Activated CD8-positive, alpha-beta memory T cell treated with anti-CD3 and anti-CD28 coated beads, Interleukin-2, amount 50 U/mL, for 1 hour (primary cell): ENCODE measurements around the gene INPP5K.
"Not testable (repeated sequence)": the region's sequence is repeated elsewhere in the genome, so short reads cannot be mapped to it uniquely, and the experiment has no call there.

Experiments used
- DNase-seq: peaks from one replicate; pipeline ENCODE4 v3.0.0-alpha.2; 2020; ENCODE audit errors: extremely low read depth

The INPP5K gene

DNA sequence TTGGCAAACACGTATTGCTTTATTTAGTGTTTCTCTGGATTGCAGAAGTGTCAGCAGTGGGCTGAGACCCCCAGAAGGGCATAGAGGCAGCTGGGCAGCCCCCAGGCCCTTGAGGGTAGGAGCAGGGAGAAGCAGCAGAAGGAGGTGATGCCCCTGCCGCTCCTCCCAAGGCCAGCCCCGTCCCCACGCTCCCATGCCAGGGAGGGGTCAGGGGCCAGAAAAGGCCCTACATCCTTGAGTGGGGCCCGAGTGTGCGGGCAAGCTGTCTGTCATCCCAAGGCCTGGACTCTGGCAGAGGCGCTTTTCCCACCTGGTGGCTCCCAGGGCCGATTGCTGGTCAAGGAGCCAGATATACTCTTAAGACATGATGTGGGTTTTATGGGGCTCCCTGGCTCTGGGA is 52.2 kb downstream of the INPP5K start:
- DNase-seq = no peak

DNA sequence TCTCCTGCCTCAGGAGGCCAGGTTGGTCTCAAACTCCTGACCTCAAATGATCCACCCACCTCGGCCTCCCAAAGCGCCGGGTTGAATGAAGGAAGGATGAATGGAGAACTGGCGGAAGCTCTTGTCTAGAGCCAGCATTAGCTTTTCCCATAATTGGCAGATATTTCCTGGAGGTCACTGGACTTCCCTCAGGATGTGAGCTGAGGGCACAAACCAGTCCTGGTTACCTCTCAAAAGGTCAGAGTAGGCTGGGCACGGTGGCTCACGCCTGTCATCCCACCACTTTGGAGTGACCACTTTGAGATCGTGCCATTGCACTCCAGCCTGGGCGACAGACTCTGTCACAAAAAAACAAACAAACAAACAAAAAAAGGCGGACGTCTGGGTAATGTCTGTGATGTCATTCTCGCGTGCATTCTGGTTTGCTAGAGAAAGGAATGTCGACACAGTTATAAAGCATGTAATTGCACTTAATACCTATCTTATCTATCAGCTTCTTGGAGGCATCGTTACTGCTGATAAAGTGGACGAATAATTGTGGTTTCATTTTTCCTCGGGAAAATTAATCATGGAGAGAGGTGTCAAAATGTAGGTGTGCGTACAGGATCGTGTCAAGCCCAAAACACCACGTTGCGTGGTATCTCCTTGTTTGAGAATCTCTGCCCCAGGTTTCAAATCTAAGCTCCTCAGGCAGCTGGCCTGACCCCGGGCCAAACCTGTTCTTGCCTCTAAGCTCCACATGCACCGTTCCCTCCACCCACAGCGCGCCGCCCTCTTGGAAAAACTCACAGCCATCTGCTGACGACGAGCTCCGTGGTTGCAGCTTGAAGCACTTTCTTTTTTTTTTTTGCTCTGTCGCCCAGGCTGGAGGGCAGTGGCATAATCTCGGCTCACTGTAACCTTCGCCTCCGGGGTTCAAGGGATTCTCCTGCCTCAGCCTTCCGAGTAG is 54.0 kb downstream of the INPP5K start:
- no peak for DNase-seq

GRCh38 chr17:1461198-1461944 is 55.0 kb downstream of the INPP5K start:
- DNase-seq = no peak

DNA sequence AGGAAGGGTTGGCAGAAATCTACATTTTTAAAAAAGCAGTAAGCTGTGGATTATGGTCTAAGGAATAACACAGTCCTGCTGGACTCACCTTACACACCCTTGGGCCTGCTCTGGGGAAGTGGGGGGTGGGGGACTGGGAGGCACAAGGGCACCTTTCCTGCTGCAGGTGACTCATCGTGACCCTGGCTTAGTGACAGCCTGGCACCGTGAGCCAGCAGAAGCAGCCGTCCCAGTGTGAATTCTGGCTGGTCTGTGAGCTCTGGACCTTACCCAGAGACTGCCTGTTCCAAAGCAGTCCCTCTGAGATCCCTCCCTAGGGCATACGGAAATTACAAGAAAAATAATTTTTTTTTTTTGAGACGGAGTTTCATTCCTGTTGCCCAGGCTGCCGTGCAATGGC is 56.2 kb downstream of the INPP5K start:
- no peak for DNase-seq

GRCh38 chr17:1455797-1456599 is 60.4 kb downstream of the INPP5K start, which contains the start of gene CRK:
CRK (minus strand) TSS chr17:1456232; CDS start chr17:1456117, 115 bp downstream.
- peak; percentile 85 for DNase-seq

GRCh38 chr17:1455291-1455796 is 61.1 kb downstream of the INPP5K start:
- no peak for DNase-seq

- DNase-seq = no peak
Observed at GRCh38 chr17:1454541-1454940, 61.9 kb downstream of the INPP5K start.

DNA sequence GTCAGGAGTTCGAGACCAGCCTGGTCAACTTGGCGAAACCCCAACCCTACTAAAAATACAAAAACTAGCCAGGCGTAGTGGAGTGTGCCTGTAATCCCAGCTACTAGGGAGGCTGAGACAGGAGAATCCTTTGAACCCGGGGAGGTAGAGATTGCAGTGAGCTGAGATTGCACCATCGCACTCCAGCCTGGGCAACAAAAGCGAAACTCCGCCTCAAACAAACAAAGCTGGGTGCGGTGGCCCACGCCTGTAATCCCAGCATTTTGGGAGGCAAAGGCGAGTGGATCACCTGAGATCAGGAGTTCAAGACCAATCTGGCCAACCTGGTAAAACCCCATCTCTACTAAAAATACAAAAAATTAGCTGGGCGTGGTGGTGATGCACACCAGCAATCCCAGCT is 62.7 kb downstream of the INPP5K start:
- DNase-seq = not testable (repeated sequence)

DNA sequence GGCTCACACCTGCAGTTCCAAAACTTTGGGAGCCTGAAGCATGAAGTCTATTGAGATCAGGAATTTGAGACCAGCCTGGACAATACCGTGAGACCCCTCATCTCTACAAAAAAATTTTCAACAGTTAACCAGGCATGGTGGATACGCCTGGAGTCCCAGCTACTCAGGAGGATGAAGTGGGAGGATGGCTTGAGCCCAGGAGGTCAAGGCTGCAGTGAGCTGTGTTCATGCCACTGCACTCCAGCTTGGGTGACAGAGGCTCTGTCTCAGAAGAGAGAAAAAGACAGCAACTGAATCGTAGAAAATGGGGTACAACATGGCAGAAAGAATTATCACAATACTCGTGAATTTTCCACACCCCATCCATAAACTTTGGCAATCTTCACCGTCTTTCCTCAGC is 63.6 kb downstream of the INPP5K start:
- DNase-seq = no peak

DNA sequence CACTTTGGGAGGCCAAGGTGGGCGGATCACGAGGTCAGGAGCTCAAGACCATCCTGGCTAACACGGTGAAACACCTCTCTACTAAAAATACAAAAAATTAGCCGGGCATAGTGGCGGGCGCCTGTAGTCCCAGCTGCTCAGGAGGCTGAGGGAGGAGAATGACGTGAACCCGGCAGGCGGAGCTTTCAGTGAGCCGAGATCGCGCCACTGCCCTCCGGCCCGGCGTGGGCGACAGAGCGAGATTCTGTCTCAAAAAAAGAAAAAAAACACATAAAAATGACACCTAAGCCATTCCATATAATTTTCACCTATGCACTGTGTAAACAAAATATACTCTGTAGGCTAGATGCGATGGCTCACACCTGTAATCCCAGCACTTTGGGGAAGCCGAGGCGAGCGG is 66.2 kb downstream of the INPP5K start:
- DNase-seq = not testable (repeated sequence)

- DNase-seq = no peak
Observed at GRCh38 chr17:1449412-1449967, 66.9 kb downstream of the INPP5K start.

DNA sequence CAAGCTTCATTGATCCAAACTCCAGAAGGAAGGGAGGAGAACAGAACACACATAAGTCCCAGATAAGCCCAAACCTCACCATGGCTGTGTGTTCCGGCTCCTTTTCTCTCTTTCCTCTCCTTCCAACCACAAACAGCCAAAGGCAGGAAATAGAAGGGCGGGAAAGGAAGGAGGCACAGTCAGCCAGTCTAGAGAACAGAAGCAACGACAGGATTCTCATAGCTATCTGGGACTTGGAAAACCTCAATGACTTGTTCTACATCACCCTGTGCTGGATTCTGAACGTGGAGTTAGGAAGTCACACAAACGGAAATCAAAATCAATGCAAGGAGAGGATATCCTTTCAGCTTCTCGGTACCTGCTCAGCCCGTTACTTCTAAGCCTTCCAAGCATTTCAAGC is 69.4 kb downstream of the INPP5K start:
- DNase-seq = no peak

DNA sequence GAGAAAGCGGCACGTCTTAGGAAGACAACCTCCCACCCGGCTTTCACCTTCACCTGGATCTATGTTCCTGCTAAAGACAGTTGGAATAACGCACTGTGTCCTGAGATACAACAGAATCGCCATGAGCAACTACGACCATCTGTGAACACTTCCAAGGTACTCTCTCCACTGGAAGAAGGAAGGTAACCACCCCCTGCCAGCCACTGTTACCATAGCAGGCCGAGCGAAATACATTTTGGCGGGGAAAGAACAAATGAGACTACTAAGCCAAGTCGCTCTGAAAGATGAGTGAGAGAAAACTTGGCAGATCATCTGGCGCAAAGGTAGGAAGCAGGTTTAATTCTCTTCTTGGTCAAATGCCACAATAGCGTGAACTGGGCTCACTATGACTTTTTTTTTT is 70.2 kb downstream of the INPP5K start:
- no peak for DNase-seq

- DNase-seq = not testable (repeated sequence)
Observed at GRCh38 chr17:1445695-1446094, 70.7 kb downstream of the INPP5K start.
